Esophagus (tissue), 2 donors: ENCODE measurements around the gene RIN3. TPM values are rescaled to one million over a fixed set of nuclear protein-coding genes. Genes with fewer than 3 reads are reported as not detected.

ENCODE experiments used
- H3K27ac ChIP-seq, 2 donors: one replicate each; pipeline ENCODE4 v1.5.1; 2013; ENCODE audit warnings: low read depth in 2 of 2, mild to moderate bottlenecking in 2 of 2, inconsistent platforms in 1 of 2, low read length in 1 of 2, moderate library complexity in 1 of 2
- H3K27me3 ChIP-seq, 2 donors: one replicate each; pipeline ENCODE4 v1.6.1; 2013; ENCODE audit warnings: low read length in 2 of 2, control low read depth in 1 of 2, mild to moderate bottlenecking in 1 of 2; ENCODE audit not compliant: insufficient read depth in 2 of 2, control insufficient read depth in 1 of 2
- H3K36me3 ChIP-seq, 2 donors: one replicate each; pipeline ENCODE4 v1.6.1; 2013; ENCODE audit warnings: low read length in 1 of 2; ENCODE audit not compliant: control insufficient read depth in 2 of 2, insufficient read depth in 2 of 2
- H3K4me1 ChIP-seq, 2 donors: one replicate each; pipeline ENCODE4 v1.6.1; 2013; ENCODE audit warnings: low read length in 1 of 2; ENCODE audit not compliant: control insufficient read depth in 2 of 2, insufficient read depth in 2 of 2
- H3K4me3 ChIP-seq, 2 donors: one replicate each; pipeline ENCODE4 v1.5.1; 2013; ENCODE audit warnings: low read length in 2 of 2, mild to moderate bottlenecking in 2 of 2, low read depth in 1 of 2, moderate library complexity in 1 of 2
- H3K9me3 ChIP-seq, 2 donors: one replicate each; pipeline ENCODE4 v1.6.1; 2013; ENCODE audit warnings: mild to moderate bottlenecking in 2 of 2, low read depth in 1 of 2, low read length in 1 of 2, moderate library complexity in 1 of 2; ENCODE audit not compliant: control insufficient read depth in 2 of 2, insufficient read depth in 1 of 2
- WGBS, 2 donors: extraction: QIAGEN DNeasy Blood & Tissue Kit; methylation state at CpG; one replicate each; pipeline ENCODE4 v1.1.7; 2013; 5-methylcytosine and 5-hydroxymethylcytosine counted together
- polyA plus RNA-seq, 2 donors: library from polyadenylated mRNA; stranded (reverse); fragments of 200-250 nt; gene quantifications; one replicate each; pipeline ENCODE4 v1.2.3, GENCODE V29; 2013
- donor health status: healthy with polysubstance abuse.
- donor health status: Bipolar disorder and iron deficiency.

Gene RIN3
- polyA plus RNA-seq, 2 donors = 4.8 to 7.3 TPM

GRCh38 chr14:92549105-92549858, 35.7 kb downstream of the RIN3 start:
- Histone ChIP-seq H3K4me1 (no peaks in the 10 kb centered on the region), H3K36me3 (no peaks in the 10 kb centered on the region), H3K9me3 (no peaks in the 10 kb centered on the region), H3K4me3 (no peak overlapping the region), H3K27ac (peak overlapping the region; percentile 31 to 59), H3K27me3 (no peaks in the 10 kb centered on the region)
- 76 to 78% methylated on average over 17 of the region's 17 CpGs for WGBS, 2 donors

- H3K9me3 ChIP-seq = no peaks in the 10 kb centered on the region
- no peak overlapping the region for H3K4me3 ChIP-seq
- WGBS, 2 donors = 52 to 58% methylated on average over 7 of the region's 7 CpGs
- no peaks in the 10 kb centered on the region for H3K27me3 ChIP-seq
- no peaks in the 10 kb centered on the region for H3K4me1 ChIP-seq
- peak overlapping the region; percentile 31 to 59 for H3K27ac ChIP-seq
- H3K36me3 ChIP-seq = no peaks in the 10 kb centered on the region
These were observed 36.3 kb downstream of the RIN3 start for GRCh38 chr14:92549859-92550230.

- no peaks in the 10 kb centered on the region for H3K36me3 ChIP-seq
- H3K4me1 ChIP-seq = no peaks in the 10 kb centered on the region
- no peak overlapping the region for H3K27ac ChIP-seq
- H3K4me3 ChIP-seq = no peak overlapping the region
- 77 to 78% methylated on average over 13 of the region's 13 CpGs for WGBS, 2 donors
- no peaks in the 10 kb centered on the region for H3K27me3 ChIP-seq
- no peaks in the 10 kb centered on the region for H3K9me3 ChIP-seq
These were observed 37.7 kb downstream of the RIN3 start for GRCh38 chr14:92551044-92551841.

- no peak overlapping the region for H3K27ac ChIP-seq
These were observed 38.5 kb downstream of the RIN3 start for GRCh38 chr14:92552066-92552465.

GRCh38 chr14:92553438-92553837, 39.9 kb downstream of the RIN3 start:
- no peak overlapping the region for H3K4me3 ChIP-seq
- peaks cover 0 to 3% of the 10 kb centered on the region in 2 donors for H3K36me3 ChIP-seq
- no peaks in the 10 kb centered on the region for H3K9me3 ChIP-seq
- no peaks in the 10 kb centered on the region for H3K27me3 ChIP-seq
- H3K27ac ChIP-seq = no peak overlapping the region
- 61% methylated on average over 10 of the region's 10 CpGs for WGBS, 2 donors
- H3K4me1 ChIP-seq = no peaks in the 10 kb centered on the region

More at GRCh38 chr14:92552066-92552465, 38.5 kb downstream of the RIN3 start:
- Histone ChIP-seq H3K4me3 (no peak overlapping the region), H3K4me1 (no peaks in the 10 kb centered on the region), H3K27me3 (no peaks in the 10 kb centered on the region), H3K9me3 (no peaks in the 10 kb centered on the region), H3K36me3 (peaks cover 0 to 2% of the 10 kb centered on the region in 2 donors)
- 62 to 70% methylated on average over 4 of the region's 4 CpGs for WGBS, 2 donors

- Histone ChIP-seq H3K4me3 (no peak overlapping the region), H3K27me3 (no peaks in the 10 kb centered on the region), H3K27ac (no peak overlapping the region), H3K36me3 (peaks cover 0 to 5% of the 10 kb centered on the region in 2 donors), H3K9me3 (no peaks in the 10 kb centered on the region), H3K4me1 (no peaks in the 10 kb centered on the region)
- 65 to 72% methylated on average over 13 of the region's 13 CpGs for WGBS, 2 donors
These were observed 42.0 kb downstream of the RIN3 start for GRCh38 chr14:92555465-92556111.

GRCh38 chr14:92556255-92556741, 42.7 kb downstream of the RIN3 start:
- Histone ChIP-seq H3K27me3 (no peaks in the 10 kb centered on the region), H3K27ac (no peak overlapping the region), H3K36me3 (peaks cover 0 to 5% of the 10 kb centered on the region in 2 donors), H3K4me3 (no peak overlapping the region), H3K4me1 (no peaks in the 10 kb centered on the region), H3K9me3 (no peaks in the 10 kb centered on the region)
- WGBS, 2 donors = 79 to 82% methylated on average over 4 of the region's 4 CpGs

GRCh38 chr14:92556863-92557543, 43.4 kb downstream of the RIN3 start:
- no peaks in the 10 kb centered on the region for H3K27me3 ChIP-seq
- H3K9me3 ChIP-seq = no peaks in the 10 kb centered on the region
- no peak overlapping the region for H3K27ac ChIP-seq
- H3K4me1 ChIP-seq = no peaks in the 10 kb centered on the region
- peaks cover 0 to 5% of the 10 kb centered on the region in 2 donors for H3K36me3 ChIP-seq
- WGBS, 2 donors = 89 to 90% methylated on average over 16 of the region's 16 CpGs
- H3K4me3 ChIP-seq = no peak overlapping the region

GRCh38 chr14:92557544-92557912, 43.9 kb downstream of the RIN3 start:
- WGBS, 2 donors = 93 to 94% methylated on average over 4 of the region's 4 CpGs
- H3K9me3 ChIP-seq = no peaks in the 10 kb centered on the region
- H3K27me3 ChIP-seq = no peaks in the 10 kb centered on the region
- no peak overlapping the region for H3K4me3 ChIP-seq
- H3K27ac ChIP-seq = no peak overlapping the region
- H3K36me3 ChIP-seq = peaks cover 0 to 5% of the 10 kb centered on the region in 2 donors
- H3K4me1 ChIP-seq = no peaks in the 10 kb centered on the region
